Stomach (tissue), 4 donors: ENCODE results near the gene FA2H.

ENCODE experiments used
- EP300 ChIP-seq: sonication (generic); formaldehyde crosslinking; IDR thresholded peaks from one replicate; pipeline ENCODE4 v1.6.1; 2017; ENCODE audit warnings: antibody characterized with exemption
- POLR2A ChIP-seq, 4 donors: fragments of 450-650 bp; IDR thresholded peaks; one replicate each; pipeline ENCODE4 v1.6.1; 2016; ENCODE audit warnings: antibody characterized with exemption in 4 of 4, control low read depth in 2 of 4, mild to moderate bottlenecking in 1 of 4, moderate library complexity in 1 of 4
- POLR2AphosphoS5 ChIP-seq, 3 donors: sonication (generic); formaldehyde crosslinking; IDR thresholded peaks; one replicate each; pipeline ENCODE4 v1.6.1; 2016; ENCODE audit warnings: antibody characterized with exemption in 3 of 3
- TF ChIP-seq, protein P1 (sequence below), 7 experiments: fragments of 450-650 bp in 4 of 7; fragments of 200-600 bp in 3 of 7; sonication (generic) in 3 of 7; IDR thresholded peaks; one replicate each; pipeline ENCODE4 v1.5.1; 2016 to 2019; ENCODE audit warnings: antibody characterized with exemption in 7 of 7, control low read depth in 2 of 7, mild to moderate bottlenecking in 1 of 7

DNA sequence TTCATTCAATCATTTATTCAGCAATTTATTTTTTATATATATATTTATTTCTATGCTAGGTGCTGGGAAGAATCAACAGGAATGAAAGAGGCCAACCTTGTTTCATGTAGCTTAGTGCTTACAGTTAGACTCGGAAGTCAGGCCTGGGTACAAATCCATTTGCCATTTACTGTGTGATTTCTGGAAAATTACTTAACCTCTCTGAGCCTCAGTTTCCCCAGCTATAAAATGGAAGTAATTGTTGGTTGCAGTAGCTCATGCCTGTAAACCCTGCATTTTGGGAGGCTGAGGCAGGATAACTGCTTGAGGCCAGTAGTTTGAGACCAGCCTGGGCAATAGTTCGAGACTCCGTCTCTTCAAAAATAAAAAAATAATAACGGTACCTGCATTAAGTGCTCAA, 46.7 kb downstream of the FA2H start:
- TF ChIP-seq POLR2AphosphoS5 (IDR thresholded peaks at IDR 0.05), result no peak
- TF ChIP-seq, protein P1, sequence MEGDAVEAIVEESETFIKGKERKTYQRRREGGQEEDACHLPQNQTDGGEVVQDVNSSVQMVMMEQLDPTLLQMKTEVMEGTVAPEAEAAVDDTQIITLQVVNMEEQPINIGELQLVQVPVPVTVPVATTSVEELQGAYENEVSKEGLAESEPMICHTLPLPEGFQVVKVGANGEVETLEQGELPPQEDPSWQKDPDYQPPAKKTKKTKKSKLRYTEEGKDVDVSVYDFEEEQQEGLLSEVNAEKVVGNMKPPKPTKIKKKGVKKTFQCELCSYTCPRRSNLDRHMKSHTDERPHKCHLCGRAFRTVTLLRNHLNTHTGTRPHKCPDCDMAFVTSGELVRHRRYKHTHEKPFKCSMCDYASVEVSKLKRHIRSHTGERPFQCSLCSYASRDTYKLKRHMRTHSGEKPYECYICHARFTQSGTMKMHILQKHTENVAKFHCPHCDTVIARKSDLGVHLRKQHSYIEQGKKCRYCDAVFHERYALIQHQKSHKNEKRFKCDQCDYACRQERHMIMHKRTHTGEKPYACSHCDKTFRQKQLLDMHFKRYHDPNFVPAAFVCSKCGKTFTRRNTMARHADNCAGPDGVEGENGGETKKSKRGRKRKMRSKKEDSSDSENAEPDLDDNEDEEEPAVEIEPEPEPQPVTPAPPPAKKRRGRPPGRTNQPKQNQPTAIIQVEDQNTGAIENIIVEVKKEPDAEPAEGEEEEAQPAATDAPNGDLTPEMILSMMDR (IDR thresholded peaks at IDR 0.05), result no peak
- TF ChIP-seq POLR2A (IDR thresholded peaks at IDR 0.05), result no peak
- no peak for TF ChIP-seq EP300
